Spinal cord (tissue), 10 donors: ENCODE data around the gene AIP. TPM values are rescaled to one million over a fixed set of nuclear protein-coding genes. Genes with fewer than 3 reads are reported as not detected.
A peak's percentile ranks its signal among the peaks of the same experiment; 100 is the strongest.

Experiments
- DNase-seq, 6 donors: peaks; one replicate each; pipeline versions ENCODE4 v3.0.0 to v3.0.0-alpha.2; 2013 to 2015; ENCODE audit warnings: low spot score in 6 of 6, low read depth in 4 of 6
- H3K27ac ChIP-seq: one replicate; pipeline ENCODE4 v1.5.1; 2013; ENCODE audit warnings: low read depth, low read length, control low read depth
- H3K27me3 ChIP-seq: one replicate; pipeline ENCODE4 v1.6.1; 2013; ENCODE audit warnings: low read length; ENCODE audit not compliant: control insufficient read depth, insufficient read depth
- H3K36me3 ChIP-seq: one replicate; pipeline ENCODE4 v1.6.1; 2013; ENCODE audit warnings: low read length; ENCODE audit not compliant: control insufficient read depth, insufficient read depth
- H3K4me1 ChIP-seq: one replicate; pipeline ENCODE4 v1.6.1; 2013; ENCODE audit warnings: low read length; ENCODE audit not compliant: control insufficient read depth, insufficient read depth
- H3K4me3 ChIP-seq: one replicate; pipeline ENCODE4 v1.5.1; 2013; ENCODE audit warnings: low read depth, low read length, control low read depth
- H3K9me3 ChIP-seq: one replicate; pipeline ENCODE4 v1.6.1; 2013; ENCODE audit warnings: low read length; ENCODE audit not compliant: control insufficient read depth, insufficient read depth
- WGBS: methylation state at CpG from one replicate; pipeline ENCODE4 v1.1.5; 2013; ENCODE audit warnings: missing lambda C conversion rate; ENCODE audit not compliant: insufficient coverage; 5-methylcytosine and 5-hydroxymethylcytosine counted together
- polyA plus RNA-seq, 2 donors: library from polyadenylated mRNA; unstranded; fragments of 120-200 nt; gene quantifications; one replicate each; pipeline ENCODE4 v1.2.1, GENCODE V29; 2013; ENCODE audit not compliant: insufficient read length in 2 of 2
- total RNA-seq, 2 donors: library from RNA; depleted of rRNA in 1 of 2; stranded (reverse); fragments of 120-200 nt in 1 of 2; fragments of >200 nt in 1 of 2; gene quantifications; one replicate each; pipeline versions ENCODE4 v1.2.3 to v1.2.4, GENCODE V29; 2013 to 2014
- donor health status: healthy.

AIP gene
- total and polyA plus RNA-seq, 4 donors: 47.0 to 77.4 (median 65.1) TPM

DNA sequence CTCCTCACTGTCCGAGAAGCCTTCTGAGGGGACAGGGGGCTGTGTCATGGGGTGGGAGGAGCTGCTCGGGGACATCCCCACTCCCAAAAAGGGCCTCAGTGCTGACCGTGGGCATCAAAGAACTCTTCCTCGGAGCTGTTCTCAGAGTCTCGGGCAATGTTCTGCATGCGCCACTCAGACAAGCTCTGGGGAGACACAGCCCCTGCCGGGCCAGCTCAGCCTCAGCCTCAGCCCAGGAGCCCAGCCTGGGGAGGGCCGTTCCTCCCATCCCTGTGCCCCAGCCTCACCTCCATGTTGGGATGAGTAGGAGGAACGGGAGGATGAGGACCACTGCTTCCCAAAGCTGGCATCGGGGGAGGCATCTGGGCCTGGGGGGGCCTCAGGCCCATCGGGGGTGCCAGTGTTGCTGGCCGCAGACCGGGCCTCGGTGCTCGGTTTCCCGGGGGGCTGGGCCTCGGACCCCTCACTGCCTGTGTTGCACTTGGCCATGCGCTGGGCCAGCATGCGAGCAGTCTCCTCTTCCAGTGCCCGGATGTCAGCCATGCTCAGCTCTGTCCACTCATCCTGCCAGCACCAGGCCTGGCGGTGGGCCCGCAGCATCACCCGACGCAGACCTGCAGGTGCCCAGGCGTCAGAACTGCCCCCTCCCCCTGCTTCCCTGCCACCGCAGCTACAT, 17.1 kb downstream of the AIP start:
- peaks cover 74% of the 10 kb centered on the region for H3K36me3 ChIP-seq
- no peak for DNase-seq
- no peaks in the 10 kb centered on the region for H3K9me3 ChIP-seq

GRCh38 chr11:67500484-67500821, 17.6 kb downstream of the AIP start:
- Histone ChIP-seq H3K4me3 (no peak overlapping the region), H3K27me3 (no peaks in the 10 kb centered on the region), H3K9me3 (no peaks in the 10 kb centered on the region), H3K4me1 (peaks cover 37% of the 10 kb centered on the region), H3K36me3 (peaks cover 69% of the 10 kb centered on the region), H3K27ac (no peak overlapping the region)
- no CpG with 5 or more reads among the region's 1 CpG for WGBS
- peak in 1 of 6 donors; percentile 82 for DNase-seq

More for the DNA sequence above, 17.1 kb downstream of the AIP start:
- 97% methylated on average over 23 of the region's 26 CpGs for WGBS
- Histone ChIP-seq H3K4me1 (peaks cover 34% of the 10 kb centered on the region), H3K4me3 (no peak overlapping the region), H3K27ac (no peak overlapping the region), H3K27me3 (no peaks in the 10 kb centered on the region)

- H3K27me3 ChIP-seq: no peaks in the 10 kb centered on the region
- peaks cover 67% of the 10 kb centered on the region for H3K36me3 ChIP-seq
- peak in 1 of 6 donors; percentile 59 for DNase-seq
- no peaks in the 10 kb centered on the region for H3K9me3 ChIP-seq
- peaks cover 43% of the 10 kb centered on the region for H3K4me1 ChIP-seq
- H3K4me3 ChIP-seq: no peak overlapping the region
- no peak overlapping the region for H3K27ac ChIP-seq
- 94% methylated on average over 5 of the region's 9 CpGs for WGBS
These were observed 18.2 kb downstream of the AIP start for GRCh38 chr11:67500831-67501715.

GRCh38 chr11:67501854-67502253, 19.0 kb downstream of the AIP start:
- no peaks in the 10 kb centered on the region for H3K9me3 ChIP-seq
- H3K27ac ChIP-seq: no peak overlapping the region
- peaks cover 64% of the 10 kb centered on the region for H3K36me3 ChIP-seq
- no peaks in the 10 kb centered on the region for H3K27me3 ChIP-seq
- no peak overlapping the region for H3K4me3 ChIP-seq
- peaks cover 51% of the 10 kb centered on the region for H3K4me1 ChIP-seq
- DNase-seq: no peak
- 98% methylated on average over 18 of the region's 18 CpGs for WGBS

GRCh38 chr11:67502328-67502979, 19.6 kb downstream of the AIP start:
- no peak overlapping the region for H3K27ac ChIP-seq
- 94% methylated on average over 16 of the region's 18 CpGs for WGBS
- H3K4me1 ChIP-seq: peaks cover 57% of the 10 kb centered on the region
- peaks cover 64% of the 10 kb centered on the region for H3K36me3 ChIP-seq
- no peaks in the 10 kb centered on the region for H3K9me3 ChIP-seq
- H3K4me3 ChIP-seq: no peak overlapping the region
- DNase-seq: no peak
- no peaks in the 10 kb centered on the region for H3K27me3 ChIP-seq

GRCh38 chr11:67503119-67504004, 20.5 kb downstream of the AIP start:
- DNase-seq: no peak
- H3K36me3 ChIP-seq: peaks cover 57% of the 10 kb centered on the region
- H3K9me3 ChIP-seq: no peaks in the 10 kb centered on the region
- no peaks in the 10 kb centered on the region for H3K27me3 ChIP-seq
- peak overlapping the region; percentile 32 for H3K4me3 ChIP-seq
- H3K4me1 ChIP-seq: peaks cover 62% of the 10 kb centered on the region
- WGBS: 49% methylated on average over 15 of the region's 19 CpGs
- H3K27ac ChIP-seq: no peak overlapping the region

DNA sequence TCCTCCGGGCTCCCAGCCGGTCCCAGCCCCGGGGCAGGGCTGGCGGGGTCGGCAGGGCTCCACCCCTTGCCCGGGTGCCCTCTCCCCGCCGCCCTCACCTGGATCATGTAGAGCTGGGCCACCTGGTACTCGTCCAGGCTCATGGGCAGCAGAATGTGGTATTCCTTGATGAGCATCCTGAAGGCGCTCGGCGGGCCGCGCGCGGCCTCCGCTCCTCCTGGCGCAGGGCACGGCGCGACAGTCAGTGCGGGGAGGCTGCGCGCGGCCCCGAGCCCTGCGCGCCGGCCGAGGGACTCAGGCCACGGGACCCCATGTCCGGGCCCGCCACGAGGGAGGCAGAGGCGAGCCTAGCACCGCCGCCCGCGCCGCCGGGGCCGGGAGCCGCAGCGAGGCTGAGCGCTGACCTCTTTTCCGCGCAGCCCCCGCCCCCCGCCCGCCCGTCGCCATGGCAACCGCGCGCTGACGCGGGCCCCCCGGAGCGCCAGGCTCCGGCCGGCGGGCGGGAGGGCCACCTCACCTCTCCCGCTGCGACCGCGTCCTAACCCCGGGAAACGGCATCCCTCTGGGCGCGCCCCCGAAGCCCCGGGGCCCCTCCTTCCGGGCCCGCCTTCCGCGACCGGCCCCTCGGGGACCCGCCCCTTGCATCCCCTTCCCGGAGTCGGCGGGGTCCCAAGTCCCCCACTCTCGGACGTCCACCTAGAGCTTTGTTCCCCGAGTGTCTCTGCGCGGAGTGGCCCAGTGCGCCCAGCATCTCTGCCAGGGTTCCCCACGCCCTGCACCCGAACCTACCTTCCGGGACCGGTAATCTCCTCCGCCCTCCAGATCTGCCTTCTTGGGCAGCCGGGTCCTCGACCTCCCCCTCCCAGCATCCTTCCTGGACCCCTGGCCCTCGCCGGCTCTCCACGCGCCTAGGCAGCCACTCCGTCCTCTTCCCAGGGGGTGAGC, 21.5 kb downstream of the AIP start:
- peaks cover 48% of the 10 kb centered on the region for H3K36me3 ChIP-seq
- no peaks in the 10 kb centered on the region for H3K9me3 ChIP-seq
- DNase-seq: peak in 2 of 6 donors; percentile 67 to 70
- H3K4me3 ChIP-seq: peak overlapping the region; percentile 69
- WGBS: under 1% methylated on average over 101 of the region's 101 CpGs
- peaks cover 65% of the 10 kb centered on the region for H3K4me1 ChIP-seq
- peak overlapping the region; percentile 86 for H3K27ac ChIP-seq
- H3K27me3 ChIP-seq: no peaks in the 10 kb centered on the region

GRCh38 chr11:67504950-67505581, 22.2 kb downstream of the AIP start, which contains the start of gene PITPNM1:
TSS of gene PITPNM1 (minus strand) at chr11:67505363. CDS start at chr11:67504180, 1,183 bp downstream.
- Histone ChIP-seq H3K9me3 (no peaks in the 10 kb centered on the region), H3K27ac (peak within 1 kb of the TSS; percentile 93), H3K4me3 (peak within 1 kb of the TSS; percentile 69), H3K4me1 (peaks cover 68% of the 10 kb centered on the region), H3K27me3 (no peaks in the 10 kb centered on the region), H3K36me3 (peaks cover 42% of the 10 kb centered on the region)
- DNase-seq: peak in 2 of 6 donors; percentile 55 to 75
- WGBS: 2% methylated on average over 55 of the region's 58 CpGs
